Astrocyte (in vitro differentiated cells and primary cell): Measurements from ENCODE around the gene TIGAR.

ENCODE experiments used
- CTCF ChIP-seq: IDR thresholded peaks from 2 replicates; pipeline ENCODE4 v1.5.1; 2011; ENCODE audit warnings: low read depth, mild to moderate bottlenecking, inconsistent platforms, low read length, moderate library complexity; ENCODE audit not compliant: insufficient read depth
- EZH2 ChIP-seq: IDR thresholded peaks from 2 replicates; pipeline ENCODE4 v1.6.1; 2012; ENCODE audit warnings: mild to moderate bottlenecking, low read length, inconsistent platforms; ENCODE audit not compliant: insufficient read depth

- no peak for TF ChIP-seq CTCF
- no peak for TF ChIP-seq EZH2
Observed at GRCh38 chr12:4375449-4375848, 54.4 kb downstream of the TIGAR start.
